Mesenteric fat pad (tissue), 1 donor: ENCODE data around the gene SAP30BP. TPM values are rescaled to one million over a fixed set of nuclear protein-coding genes. Genes with fewer than 3 reads are reported as not detected.

Experiments
- DNase-seq: peaks from one replicate; pipeline ENCODE4 v3.0.0-alpha.2; 2020; ENCODE audit warnings: low spot score
- total RNA-seq: library from RNA; stranded (reverse); fragmentation: NEBNext Ultra II Directional; extraction: Animal tissue kit (Norgen Biotek cat#: 25700); gene quantifications from one replicate; pipeline ENCODE4 v1.2.1, GENCODE V29; 2021
- donor health status: DM: yes; HTN: yes; CAD: no.

Gene SAP30BP
- total RNA-seq, 1 donor from 2014 or later: 86.0 TPM

GRCh38 chr17:75737133-75737962 lies 70.2 kb downstream of the SAP30BP start:
- DNase-seq: no peak

- DNase-seq: no peak
These were observed 71.2 kb downstream of the SAP30BP start for GRCh38 chr17:75738218-75738802.

- DNase-seq: no peak
These were observed 72.0 kb downstream of the SAP30BP start for GRCh38 chr17:75739174-75739573.

GRCh38 chr17:75739801-75740200 lies 72.7 kb downstream of the SAP30BP start:
- no peak for DNase-seq

- DNase-seq: no peak
These were observed 73.1 kb downstream of the SAP30BP start for GRCh38 chr17:75740215-75740614.

GRCh38 chr17:75740631-75741077 lies 73.5 kb downstream of the SAP30BP start:
- DNase-seq: no peak

GRCh38 chr17:75742337-75742736 lies 75.2 kb downstream of the SAP30BP start:
- DNase-seq: no peak

- DNase-seq: no peak
These were observed 76.6 kb downstream of the SAP30BP start for GRCh38 chr17:75743625-75744206.

- DNase-seq: no peak
These were observed 81.6 kb downstream of the SAP30BP start for GRCh38 chr17:75748706-75749105.

GRCh38 chr17:75749545-75750389 lies 82.6 kb downstream of the SAP30BP start:
- DNase-seq: peak; percentile 95

- no peak for DNase-seq
These were observed 83.7 kb downstream of the SAP30BP start for GRCh38 chr17:75750661-75751423.

GRCh38 chr17:75751676-75752404 lies 84.7 kb downstream of the SAP30BP start:
- no peak for DNase-seq

GRCh38 chr17:75752405-75752709 lies 85.2 kb downstream of the SAP30BP start:
- no peak for DNase-seq

GRCh38 chr17:75752802-75753513 lies 85.8 kb downstream of the SAP30BP start:
- no peak for DNase-seq

GRCh38 chr17:75753514-75754377 lies 86.6 kb downstream of the SAP30BP start:
- no peak for DNase-seq

- no peak for DNase-seq
These were observed 87.5 kb downstream of the SAP30BP start for GRCh38 chr17:75754378-75755204.

GRCh38 chr17:75755205-75755901 lies 88.2 kb downstream of the SAP30BP start:
- DNase-seq: no peak
